Panc1 (cell line): ENCODE data around the gene FSTL5.

Experiments used
- CTCF ChIP-seq: fragments of 450-650 bp; IDR thresholded peaks from 2 replicates; pipeline ENCODE4 v1.5.1; 2017; ENCODE audit warnings: mild to moderate bottlenecking
- TCF7L2 ChIP-seq: IDR thresholded peaks from 2 replicates; pipeline ENCODE4 v1.6.1; 2011; ENCODE audit warnings: mild to moderate bottlenecking, low read depth, low read length, inconsistent platforms

GRCh38 chr4:161336016-161336530, 827.7 kb downstream of the FSTL5 start:
- TF ChIP-seq CTCF: no peak
- no peak for TF ChIP-seq TCF7L2
